ENCODE measurements around the gene CRB2.

The CRB2 gene

GRCh38 chr9:123424552-123425225, 68.7 kb downstream of the CRB2 start:
- DNase-seq: no peak

- no peak for DNase-seq
Measured at GRCh38 chr9:123425261-123425821, 69.3 kb downstream of the CRB2 start.

GRCh38 chr9:123425836-123426365, 69.9 kb downstream of the CRB2 start:
- no peak for DNase-seq

DNA sequence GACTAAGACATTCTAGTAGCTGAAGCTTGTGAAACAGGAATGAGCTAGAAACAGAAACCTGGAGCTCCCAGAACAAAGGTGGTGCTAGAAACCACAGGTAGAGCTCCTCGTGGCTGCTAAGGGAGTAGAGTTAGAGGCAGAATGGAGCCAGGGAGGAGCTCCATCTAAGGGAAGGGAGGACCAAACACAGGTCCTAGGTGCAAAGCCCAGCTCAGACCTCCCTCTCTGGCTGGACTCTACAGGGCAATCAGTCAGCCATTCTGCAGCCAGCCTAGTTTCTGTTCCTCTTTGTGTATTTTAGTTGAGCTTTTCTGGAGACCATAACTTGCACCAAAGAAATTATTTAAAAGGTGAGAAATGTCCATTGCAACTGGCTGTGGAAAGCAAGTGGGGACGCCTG, 70.4 kb downstream of the CRB2 start:
- DNase-seq: no peak
